Thyroid gland (tissue), 4 donors: Measurements from ENCODE around the gene LRRC39.

ENCODE experiments used
- POLR2A ChIP-seq, 2 donors: fragments of 450-650 bp; IDR thresholded peaks; one replicate each; pipeline ENCODE4 v1.6.1; 2017; ENCODE audit warnings: antibody characterized with exemption in 2 of 2, mild to moderate bottlenecking in 2 of 2, moderate library complexity in 1 of 2
- TF ChIP-seq, protein P1 (sequence below), 6 experiments: fragments of 200-600 bp in 3 of 6; fragments of 450-650 bp in 3 of 6; sonication (generic) in 3 of 6; IDR thresholded peaks; one replicate each; pipeline ENCODE4 v1.5.1; 2016 to 2019; ENCODE audit warnings: antibody characterized with exemption in 6 of 6, mild to moderate bottlenecking in 2 of 6, inconsistent platforms in 1 of 6, moderate library complexity in 1 of 6

- TF ChIP-seq POLR2A (IDR thresholded peaks at IDR 0.05) = no peak
- TF ChIP-seq, protein P1, sequence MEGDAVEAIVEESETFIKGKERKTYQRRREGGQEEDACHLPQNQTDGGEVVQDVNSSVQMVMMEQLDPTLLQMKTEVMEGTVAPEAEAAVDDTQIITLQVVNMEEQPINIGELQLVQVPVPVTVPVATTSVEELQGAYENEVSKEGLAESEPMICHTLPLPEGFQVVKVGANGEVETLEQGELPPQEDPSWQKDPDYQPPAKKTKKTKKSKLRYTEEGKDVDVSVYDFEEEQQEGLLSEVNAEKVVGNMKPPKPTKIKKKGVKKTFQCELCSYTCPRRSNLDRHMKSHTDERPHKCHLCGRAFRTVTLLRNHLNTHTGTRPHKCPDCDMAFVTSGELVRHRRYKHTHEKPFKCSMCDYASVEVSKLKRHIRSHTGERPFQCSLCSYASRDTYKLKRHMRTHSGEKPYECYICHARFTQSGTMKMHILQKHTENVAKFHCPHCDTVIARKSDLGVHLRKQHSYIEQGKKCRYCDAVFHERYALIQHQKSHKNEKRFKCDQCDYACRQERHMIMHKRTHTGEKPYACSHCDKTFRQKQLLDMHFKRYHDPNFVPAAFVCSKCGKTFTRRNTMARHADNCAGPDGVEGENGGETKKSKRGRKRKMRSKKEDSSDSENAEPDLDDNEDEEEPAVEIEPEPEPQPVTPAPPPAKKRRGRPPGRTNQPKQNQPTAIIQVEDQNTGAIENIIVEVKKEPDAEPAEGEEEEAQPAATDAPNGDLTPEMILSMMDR (IDR thresholded peaks at IDR 0.05) = no peak
Measured at GRCh38 chr1:100137602-100138001, 40.5 kb downstream of the LRRC39 start.
